Heart right ventricle (tissue), 16 donors: ENCODE results near the gene MAPRE3. TPM values are rescaled to one million over a fixed set of nuclear protein-coding genes. Genes with fewer than 3 reads are reported as not detected.
A peak's percentile ranks its signal among the peaks of the same experiment; 100 is the strongest.

Experiments
- ATAC-seq, 8 donors: fragments of 200-7000 bp; cut with Tn5 transposase; one replicate each; pipeline ENCODE4 v1.9.1; 2020; ENCODE audit warnings: mild to moderate bottlenecking in 8 of 8, moderate library complexity in 8 of 8, moderate number of reproducible peaks in 1 of 8
- DNase-seq, 2 donors: peaks; one replicate each; pipeline ENCODE4 v3.0.0-alpha.2; 2020
- H3K27ac ChIP-seq, 10 donors: fragments of 200-600 bp; sonication (generic) in 2 of 10; one replicate each; pipeline versions ENCODE4 v1.5.0 to v1.8.0; 2020 to 2022; ENCODE audit warnings: mild to moderate bottlenecking in 3 of 10
- H3K27me3 ChIP-seq, 7 donors: fragments of 200-600 bp; one replicate each; pipeline ENCODE4 v1.8.0; 2021 to 2022; ENCODE audit warnings: mild to moderate bottlenecking in 2 of 7
- H3K36me3 ChIP-seq, 9 donors: fragments of 200-600 bp; sonication (generic) in 1 of 9; one replicate each; pipeline versions ENCODE4 v1.5.0 to v1.8.0; 2020 to 2022; ENCODE audit warnings: mild to moderate bottlenecking in 2 of 9
- H3K4me1 ChIP-seq, 9 donors: fragments of 200-600 bp; sonication (generic) in 1 of 9; one replicate each; pipeline versions ENCODE4 v1.5.0 to v1.8.0; 2020 to 2022; ENCODE audit warnings: mild to moderate bottlenecking in 4 of 9
- H3K4me3 ChIP-seq, 10 donors: fragments of 200-600 bp; sonication (generic) in 2 of 10; one replicate each; pipeline versions ENCODE4 v1.5.0 to v1.8.0; 2020 to 2022; ENCODE audit warnings: mild to moderate bottlenecking in 7 of 10, moderate library complexity in 2 of 10
- H3K9me3 ChIP-seq, 11 donors: fragments of 200-600 bp in 10 of 11; sonication (generic) in 2 of 11; one replicate each; pipeline versions ENCODE4 v1.5.0 to v1.8.0; 2013 to 2022; ENCODE audit warnings: mild to moderate bottlenecking in 2 of 11, control low read depth in 1 of 11, moderate library complexity in 1 of 11
- CTCF ChIP-seq, 9 donors: fragments of 200-600 bp; sonication (generic) in 2 of 9; IDR thresholded peaks; one replicate each; pipeline versions ENCODE4 v1.5.0 to v1.8.0; 2021 to 2022; ENCODE audit warnings: antibody characterized with exemption in 9 of 9, mild to moderate bottlenecking in 5 of 9, moderate library complexity in 1 of 9
- WGBS, 2 donors: extraction: QIAGEN DNeasy Blood & Tissue Kit; methylation state at CpG; one replicate each; pipeline ENCODE4 v1.1.7; 2013; ENCODE audit warnings: inconsistent platforms in 1 of 2; 5-methylcytosine and 5-hydroxymethylcytosine counted together
- intact Hi-C, 10 donors: fragments of 100-400 bp; cut with DNase I; formaldehyde crosslinking; loops; one replicate each; pipeline versions ENCODE4 v1.11.1 to v1.14.2; 2022
- polyA plus RNA-seq, 2 donors: library from polyadenylated mRNA; stranded (reverse); fragments of 200-250 nt; gene quantifications; one replicate each; pipeline ENCODE4 v1.2.3, GENCODE V29; 2013
- total RNA-seq, 10 donors: library from RNA; stranded (reverse); fragmentation: NEBNext Ultra II Directional in 3 of 10; extraction: Animal tissue kit (Norgen Biotek cat#: 25700) in 3 of 10; gene quantifications; one replicate each; pipeline versions ENCODE4 v1.2.1 to v1.2.4, GENCODE V29; 2021 to 2023
- donor health status: Arrhythmogenic right ventricular cardiomyopathy.
- donor health status: ischemic (EF 13 %, LVEDD 7.1; RV severe dilation, severe dysfunction).
- donor health status: healthy with polysubstance abuse.
- donor health status: DM: no; HTN: yes; CAD: no.
- donor health status: DM: no; HTN: no; CAD: no.
- donor health status: ischemic (EF 25% LVEDD 6.9; RV normal size, moderate dysfunction).
- donor health status: ischemic (EF 25% LVEDD 5.7; RV mildly dilated, moderate dysfunction).
- donor health status: healthy.
- donor health status: DM: yes; HTN: yes; CAD: no.
- donor health status: Ischemic cardiomyopathy.
- donor health status: ischemic (EF 35%, LVEDD 5.7; RV mildly dilated, moderate dysfunction).
- donor health status: nonischemic (EF 11% LVEDD 7.7; RV severe dilation, severe dysfunction).
- donor health status: DM: yes; HTN: yes; CAD: no.
- donor health status: PGD.
- donor health status: ischemic (EF 29% LVEDD 5.4; RV normal size, mild dysfunction).
- donor health status: nonischemic (EF 23%, LVEDD 6.1; RV moderate dilation, normal function).

MAPRE3 gene
- total and polyA plus RNA-seq, 12 donors = 23.0 to 68.8 (median 47.2) TPM

GRCh38 chr2:27039426-27039825, 69.0 kb downstream of the MAPRE3 start:
- WGBS, 2 donors = 92 to 96% methylated on average over 6 of the region's 6 CpGs
- TF ChIP-seq CTCF (IDR thresholded peaks at IDR 0.05) = no peak
- no peaks in the 10 kb centered on the region for H3K27me3 ChIP-seq
- H3K4me3 ChIP-seq = no peak overlapping the region
- no peaks in the 10 kb centered on the region for H3K9me3 ChIP-seq
- ATAC-seq (no peak), DNase-seq (no peak)
- H3K4me1 ChIP-seq = peaks cover 0 to 18% (median 9%) of the 10 kb centered on the region in 9 donors
- intact Hi-C loops = loop anchor here in 2 of 10 donors (10.0 kb wide), 1 partner anchor 45 kb away; the partner anchor contains the start of gene KHK (in 2 of the 2)
- peaks cover 0 to 92% (median 59%) of the 10 kb centered on the region in 9 donors for H3K36me3 ChIP-seq
- no peak overlapping the region for H3K27ac ChIP-seq

- no peak for TF ChIP-seq CTCF (IDR thresholded peaks at IDR 0.05)
- Histone ChIP-seq H3K4me3 (no peak overlapping the region), H3K9me3 (no peaks in the 10 kb centered on the region), H3K4me1 (peaks cover 0 to 14% (median 4%) of the 10 kb centered on the region in 9 donors), H3K27ac (no peak overlapping the region), H3K27me3 (no peaks in the 10 kb centered on the region), H3K36me3 (peaks cover 0 to 87% (median 59%) of the 10 kb centered on the region in 9 donors)
- no peak for DNase-seq
- intact Hi-C loops = loop anchor here in 2 of 10 donors (10.0 kb wide), 1 partner anchor 45 kb away; the partner anchor contains the start of gene KHK (in 2 of the 2)
- peak in 1 of 8 donors; percentile 15 for ATAC-seq
- WGBS, 2 donors = 93 to 100% methylated on average over 7 of the region's 7 CpGs
Observed at GRCh38 chr2:27039871-27040270, 69.4 kb downstream of the MAPRE3 start.

GRCh38 chr2:27040282-27040681, 69.8 kb downstream of the MAPRE3 start:
- ATAC-seq (peak in 1 of 8 donors; percentile 35), DNase-seq (no peak)
- intact Hi-C loops = no loop called here
- Histone ChIP-seq H3K4me3 (no peak overlapping the region), H3K27ac (no peak overlapping the region), H3K9me3 (no peaks in the 10 kb centered on the region), H3K4me1 (peaks cover 0 to 10% (median under 1%) of the 10 kb centered on the region in 9 donors), H3K36me3 (peaks cover 0 to 83% (median 56%) of the 10 kb centered on the region in 9 donors), H3K27me3 (no peaks in the 10 kb centered on the region)
- no peak for TF ChIP-seq CTCF (IDR thresholded peaks at IDR 0.05)
- WGBS, 2 donors = 95 to 97% methylated on average over 8 of the region's 8 CpGs

- no peaks in the 10 kb centered on the region for H3K9me3 ChIP-seq
- intact Hi-C loops = no loop called here
- H3K36me3 ChIP-seq = peaks cover 0 to 68% (median 44%) of the 10 kb centered on the region in 9 donors
- no peak for TF ChIP-seq CTCF (IDR thresholded peaks at IDR 0.05)
- WGBS, 2 donors = 35 to 45% methylated on average over 5 of the region's 5 CpGs
- no peak overlapping the region for H3K27ac ChIP-seq
- H3K27me3 ChIP-seq = no peaks in the 10 kb centered on the region
- peak in 1 of 8 donors; percentile 29 for ATAC-seq
- peaks cover 0 to 7% (median 0%) of the 10 kb centered on the region in 9 donors for H3K4me1 ChIP-seq
- no peak overlapping the region for H3K4me3 ChIP-seq
- no peak for DNase-seq
Observed at GRCh38 chr2:27041752-27042151, 71.3 kb downstream of the MAPRE3 start.
